Tibial nerve (tissue), 4 donors: ENCODE data around the gene IGLON5.

Experiments
- EP300 ChIP-seq, 2 donors: sonication (generic); formaldehyde crosslinking; IDR thresholded peaks; one replicate each; pipeline ENCODE4 v1.6.1; 2017; ENCODE audit warnings: antibody characterized with exemption in 2 of 2, mild to moderate bottlenecking in 1 of 2
- POLR2A ChIP-seq, 2 donors: fragments of 450-650 bp; IDR thresholded peaks; one replicate each; pipeline ENCODE4 v1.6.1; 2017; ENCODE audit warnings: antibody characterized with exemption in 2 of 2, mild to moderate bottlenecking in 2 of 2, moderate library complexity in 2 of 2
- TF ChIP-seq, protein P1 (sequence below), 5 experiments: fragments of 200-600 bp in 3 of 5; fragments of 450-650 bp in 2 of 5; sonication (generic) in 3 of 5; IDR thresholded peaks; one replicate each; pipeline ENCODE4 v1.5.1; 2016 to 2019; ENCODE audit warnings: antibody characterized with exemption in 5 of 5, mild to moderate bottlenecking in 3 of 5, moderate library complexity in 2 of 5

DNA sequence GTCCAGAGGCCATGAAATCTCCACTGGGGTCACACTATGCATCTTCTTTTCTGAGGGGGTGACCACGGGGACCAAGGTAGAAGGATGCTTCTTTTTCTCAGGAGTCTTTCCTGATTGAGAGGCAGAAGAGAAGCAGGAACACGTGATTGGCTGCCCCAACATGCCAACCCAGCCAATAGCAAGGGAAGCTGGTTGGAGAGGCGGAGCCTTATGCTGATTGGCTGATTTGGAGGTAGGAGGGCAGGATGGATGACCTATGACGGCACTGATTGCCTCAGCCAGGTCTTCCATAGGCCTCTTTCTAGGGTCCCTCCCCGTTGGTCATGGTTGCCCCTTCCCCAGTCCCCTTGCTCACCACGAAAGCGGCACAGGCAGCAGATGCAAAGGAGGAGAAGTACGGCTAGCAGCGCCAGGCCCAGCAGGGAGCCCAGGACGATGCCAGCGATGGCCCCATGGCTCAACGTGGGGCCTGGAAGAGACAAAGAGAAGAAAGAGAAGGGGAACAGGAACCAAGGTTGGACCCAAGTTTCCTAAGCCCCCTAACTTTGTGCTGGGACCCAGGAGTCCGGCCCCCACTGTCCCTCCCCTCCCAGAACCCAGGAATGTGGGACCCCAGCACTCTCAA lies 22.5 kb downstream of the IGLON5 start:
- TF ChIP-seq, protein P1, sequence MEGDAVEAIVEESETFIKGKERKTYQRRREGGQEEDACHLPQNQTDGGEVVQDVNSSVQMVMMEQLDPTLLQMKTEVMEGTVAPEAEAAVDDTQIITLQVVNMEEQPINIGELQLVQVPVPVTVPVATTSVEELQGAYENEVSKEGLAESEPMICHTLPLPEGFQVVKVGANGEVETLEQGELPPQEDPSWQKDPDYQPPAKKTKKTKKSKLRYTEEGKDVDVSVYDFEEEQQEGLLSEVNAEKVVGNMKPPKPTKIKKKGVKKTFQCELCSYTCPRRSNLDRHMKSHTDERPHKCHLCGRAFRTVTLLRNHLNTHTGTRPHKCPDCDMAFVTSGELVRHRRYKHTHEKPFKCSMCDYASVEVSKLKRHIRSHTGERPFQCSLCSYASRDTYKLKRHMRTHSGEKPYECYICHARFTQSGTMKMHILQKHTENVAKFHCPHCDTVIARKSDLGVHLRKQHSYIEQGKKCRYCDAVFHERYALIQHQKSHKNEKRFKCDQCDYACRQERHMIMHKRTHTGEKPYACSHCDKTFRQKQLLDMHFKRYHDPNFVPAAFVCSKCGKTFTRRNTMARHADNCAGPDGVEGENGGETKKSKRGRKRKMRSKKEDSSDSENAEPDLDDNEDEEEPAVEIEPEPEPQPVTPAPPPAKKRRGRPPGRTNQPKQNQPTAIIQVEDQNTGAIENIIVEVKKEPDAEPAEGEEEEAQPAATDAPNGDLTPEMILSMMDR (IDR thresholded peaks at IDR 0.05) = no peak
- TF ChIP-seq POLR2A (IDR thresholded peaks at IDR 0.05) (no peak), EP300 (IDR thresholded peaks at IDR 0.05) (no peak)
